Measurements from ENCODE around the gene WDR81.

WDR81 gene

GRCh38 chr17:1709403-1709951 lies 15.0 kb upstream of the WDR81 start:
- no peaks in the 10 kb centered on the region for H3K27me3 ChIP-seq (ENCODE audit: insufficient read depth, poor library complexity, severe bottlenecking)
- TF ChIP-seq, protein P1, sequence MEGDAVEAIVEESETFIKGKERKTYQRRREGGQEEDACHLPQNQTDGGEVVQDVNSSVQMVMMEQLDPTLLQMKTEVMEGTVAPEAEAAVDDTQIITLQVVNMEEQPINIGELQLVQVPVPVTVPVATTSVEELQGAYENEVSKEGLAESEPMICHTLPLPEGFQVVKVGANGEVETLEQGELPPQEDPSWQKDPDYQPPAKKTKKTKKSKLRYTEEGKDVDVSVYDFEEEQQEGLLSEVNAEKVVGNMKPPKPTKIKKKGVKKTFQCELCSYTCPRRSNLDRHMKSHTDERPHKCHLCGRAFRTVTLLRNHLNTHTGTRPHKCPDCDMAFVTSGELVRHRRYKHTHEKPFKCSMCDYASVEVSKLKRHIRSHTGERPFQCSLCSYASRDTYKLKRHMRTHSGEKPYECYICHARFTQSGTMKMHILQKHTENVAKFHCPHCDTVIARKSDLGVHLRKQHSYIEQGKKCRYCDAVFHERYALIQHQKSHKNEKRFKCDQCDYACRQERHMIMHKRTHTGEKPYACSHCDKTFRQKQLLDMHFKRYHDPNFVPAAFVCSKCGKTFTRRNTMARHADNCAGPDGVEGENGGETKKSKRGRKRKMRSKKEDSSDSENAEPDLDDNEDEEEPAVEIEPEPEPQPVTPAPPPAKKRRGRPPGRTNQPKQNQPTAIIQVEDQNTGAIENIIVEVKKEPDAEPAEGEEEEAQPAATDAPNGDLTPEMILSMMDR (IDR thresholded peaks at IDR 0.05; ENCODE audit: poor library complexity, severe bottlenecking) = no peak
- H3K27ac ChIP-seq (ENCODE audit: poor library complexity, severe bottlenecking) = peak overlapping the region; percentile 93
- no peaks in the 10 kb centered on the region for H3K9me3 ChIP-seq (ENCODE audit: severe bottlenecking)
- DNase-seq (ENCODE audit: low spot score) (no peak), ATAC-seq (ENCODE audit: low read depth) (0 out of 3 replicates have a peak, but pooled peaks have one; percentile 15)
- H3K36me3 ChIP-seq (ENCODE audit: low read depth) = peaks cover 33% of the 10 kb centered on the region
- H3K4me1 ChIP-seq (ENCODE audit: insufficient read depth, poor library complexity, severe bottlenecking) = peaks cover 22% of the 10 kb centered on the region
- peak overlapping the region; percentile 83 for H3K4me3 ChIP-seq (ENCODE audit: severe bottlenecking)

- Histone ChIP-seq H3K4me3 (ENCODE audit: severe bottlenecking) (peak within 1 kb of the TSS; percentile 83), H3K36me3 (ENCODE audit: low read depth) (peaks cover 33% of the 10 kb centered on the region), H3K4me1 (ENCODE audit: insufficient read depth, poor library complexity, severe bottlenecking) (peaks cover 22% of the 10 kb centered on the region), H3K27me3 (ENCODE audit: insufficient read depth, poor library complexity, severe bottlenecking) (no peaks in the 10 kb centered on the region), H3K9me3 (ENCODE audit: severe bottlenecking) (no peaks in the 10 kb centered on the region), H3K27ac (ENCODE audit: poor library complexity, severe bottlenecking) (peak within 1 kb of the TSS; percentile 93)
- DNase-seq (ENCODE audit: low spot score) (peak; percentile 79), ATAC-seq (ENCODE audit: low read depth) (peak; percentile 55)
- TF ChIP-seq, protein P1 (IDR thresholded peaks at IDR 0.05; ENCODE audit: poor library complexity, severe bottlenecking) = no peak
Observed at GRCh38 chr17:1709971-1710806, 14.3 kb upstream of the WDR81 start, which contains the start of gene TLCD2. TLCD2 (minus strand) TSS chr17:1710377; CDS start chr17:1710242, 135 bp downstream.

DNA sequence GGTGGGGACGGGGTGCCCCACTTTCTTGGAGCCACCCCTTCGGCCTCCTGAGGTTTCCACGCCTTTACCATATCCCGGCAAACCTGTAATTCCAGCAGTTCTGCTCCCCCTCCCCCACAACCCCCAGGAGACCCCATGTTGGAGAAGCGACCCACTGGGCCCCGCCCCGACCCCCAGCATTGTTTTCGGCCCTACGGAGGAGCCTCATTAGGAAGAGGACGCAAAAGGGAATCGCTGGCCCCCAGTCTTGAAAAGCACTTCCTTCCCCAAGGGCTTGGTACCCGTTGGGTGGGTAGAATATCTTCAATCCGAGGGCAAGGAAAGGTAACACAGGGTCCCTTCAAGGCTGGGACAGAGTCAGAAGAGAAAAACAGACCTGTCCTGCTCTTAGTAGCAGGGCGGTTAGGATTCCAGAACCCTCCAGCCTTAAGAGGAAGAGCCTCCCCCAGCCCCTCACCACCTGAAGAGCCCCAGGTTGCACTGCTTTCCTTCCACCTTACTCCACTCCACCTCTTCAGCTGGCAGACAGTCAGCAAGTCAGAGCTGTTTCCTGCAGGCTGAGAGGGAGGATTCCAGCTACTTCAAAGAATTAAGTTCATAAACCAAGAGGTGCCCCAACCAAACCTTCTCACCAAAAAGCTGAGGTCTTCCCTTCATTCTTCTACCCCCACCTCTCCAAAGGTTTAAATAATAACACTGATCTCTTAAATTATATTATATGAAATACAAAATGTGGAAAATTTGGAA lies 13.5 kb upstream of the WDR81 start:
- peaks cover 22% of the 10 kb centered on the region for H3K4me1 ChIP-seq (ENCODE audit: insufficient read depth, poor library complexity, severe bottlenecking)
- no peaks in the 10 kb centered on the region for H3K27me3 ChIP-seq (ENCODE audit: insufficient read depth, poor library complexity, severe bottlenecking)
- TF ChIP-seq, protein P1 (IDR thresholded peaks at IDR 0.05; ENCODE audit: poor library complexity, severe bottlenecking) = no peak
- H3K4me3 ChIP-seq (ENCODE audit: severe bottlenecking) = peak overlapping the region; percentile 83
- DNase-seq (ENCODE audit: low spot score) (no peak), ATAC-seq (ENCODE audit: low read depth) (no peak)
- peak overlapping the region; percentile 93 for H3K27ac ChIP-seq (ENCODE audit: poor library complexity, severe bottlenecking)
- H3K36me3 ChIP-seq (ENCODE audit: low read depth) = peaks cover 33% of the 10 kb centered on the region
- H3K9me3 ChIP-seq (ENCODE audit: severe bottlenecking) = no peaks in the 10 kb centered on the region

- peak overlapping the region; percentile 93 for H3K27ac ChIP-seq (ENCODE audit: poor library complexity, severe bottlenecking)
- H3K4me3 ChIP-seq (ENCODE audit: severe bottlenecking) = no peak overlapping the region
- peaks cover 33% of the 10 kb centered on the region for H3K36me3 ChIP-seq (ENCODE audit: low read depth)
- ATAC-seq (ENCODE audit: low read depth) (no peak), DNase-seq (ENCODE audit: low spot score) (no peak)
- no peaks in the 10 kb centered on the region for H3K27me3 ChIP-seq (ENCODE audit: insufficient read depth, poor library complexity, severe bottlenecking)
- TF ChIP-seq, protein P1 (IDR thresholded peaks at IDR 0.05; ENCODE audit: poor library complexity, severe bottlenecking) = no peak
- H3K9me3 ChIP-seq (ENCODE audit: severe bottlenecking) = no peaks in the 10 kb centered on the region
- peaks cover 22% of the 10 kb centered on the region for H3K4me1 ChIP-seq (ENCODE audit: insufficient read depth, poor library complexity, severe bottlenecking)
Observed at GRCh38 chr17:1711804-1712203, 12.7 kb upstream of the WDR81 start.
